HCT116 (cell line): ENCODE measurements around the gene ECE2.

Source experiments
- CEBPB ChIP-seq: IDR thresholded peaks from 2 replicates; pipeline ENCODE4 v1.6.1; 2012; ENCODE audit warnings: low read depth
- ELF1 ChIP-seq: IDR thresholded peaks from 2 replicates; pipeline ENCODE4 v1.6.1; 2012; ENCODE audit warnings: low read depth, borderline replicate concordance
- EZH2 ChIP-seq: fragments of 200-600 bp; sonication (generic); IDR thresholded peaks from 2 replicates; pipeline ENCODE4 v1.6.1; 2017; ENCODE audit warnings: antibody characterized with exemption, mixed run types
- FOSL1 ChIP-seq: IDR thresholded peaks from 2 replicates; pipeline ENCODE4 v1.6.1; 2012; ENCODE audit warnings: low read depth
- JUND ChIP-seq: IDR thresholded peaks from 2 replicates; pipeline ENCODE4 v1.6.1; 2012
- MAX ChIP-seq: IDR thresholded peaks from 2 replicates; pipeline ENCODE4 v1.6.1; 2012
- POLR2A ChIP-seq: IDR thresholded peaks from 2 replicates; pipeline ENCODE4 v1.7.0; 2011; ENCODE audit warnings: borderline replicate concordance; ENCODE audit not compliant: insufficient read depth, insufficient read length; ENCODE audit errors: extremely low read depth
- POLR2AphosphoS5 ChIP-seq: IDR thresholded peaks from 2 replicates; pipeline ENCODE4 v1.6.1; 2011; ENCODE audit warnings: mild to moderate bottlenecking, low read depth, low read length, moderate library complexity
- RAD21 ChIP-seq: IDR thresholded peaks from 2 replicates; pipeline ENCODE4 v1.6.1; 2012; ENCODE audit warnings: low read depth, mild to moderate bottlenecking
- SIN3A ChIP-seq: IDR thresholded peaks from 2 replicates; pipeline ENCODE4 v1.6.1; 2012; ENCODE audit warnings: low read depth
- YY1 ChIP-seq: IDR thresholded peaks from 2 replicates; pipeline ENCODE4 v1.6.1; 2011; ENCODE audit warnings: low read length, low read depth, moderate library complexity, mild to moderate bottlenecking; ENCODE audit not compliant: insufficient replicate concordance; ENCODE audit errors: extremely low read depth
- ZBTB33 ChIP-seq: IDR thresholded peaks from 2 replicates; pipeline ENCODE4 v1.6.1; 2011; ENCODE audit warnings: mild to moderate bottlenecking, low read length, moderate library complexity; ENCODE audit not compliant: insufficient replicate concordance; ENCODE audit errors: extremely low read depth
- TF ChIP-seq, protein P1 (sequence below), 3 experiments: fragments of 200-600 bp in 1 of 3; sonication (generic) in 1 of 3; IDR thresholded peaks in 2 of 3; conservative IDR thresholded peaks in 1 of 3; 2 replicates each; pipeline ENCODE4 v1.5.1; 2012 to 2017; ENCODE audit warnings: low read depth in 2 of 3, low read length in 2 of 3, antibody characterized with exemption in 1 of 3, borderline replicate concordance in 1 of 3, control low read depth in 1 of 3, mild to moderate bottlenecking in 1 of 3, mixed read lengths in 1 of 3, mixed run types in 1 of 3, moderate library complexity in 1 of 3; ENCODE audit not compliant: insufficient read depth in 1 of 3
- TF ChIP-seq, protein P2 (sequence below): IDR thresholded peaks from 2 replicates; pipeline ENCODE4 v1.6.1; 2012; ENCODE audit warnings: low read depth

GRCh38 chr3:184337399-184337714 lies 61.5 kb downstream of the ECE2 start, which contains the start of gene FAM131A:
- TF ChIP-seq, protein P1, sequence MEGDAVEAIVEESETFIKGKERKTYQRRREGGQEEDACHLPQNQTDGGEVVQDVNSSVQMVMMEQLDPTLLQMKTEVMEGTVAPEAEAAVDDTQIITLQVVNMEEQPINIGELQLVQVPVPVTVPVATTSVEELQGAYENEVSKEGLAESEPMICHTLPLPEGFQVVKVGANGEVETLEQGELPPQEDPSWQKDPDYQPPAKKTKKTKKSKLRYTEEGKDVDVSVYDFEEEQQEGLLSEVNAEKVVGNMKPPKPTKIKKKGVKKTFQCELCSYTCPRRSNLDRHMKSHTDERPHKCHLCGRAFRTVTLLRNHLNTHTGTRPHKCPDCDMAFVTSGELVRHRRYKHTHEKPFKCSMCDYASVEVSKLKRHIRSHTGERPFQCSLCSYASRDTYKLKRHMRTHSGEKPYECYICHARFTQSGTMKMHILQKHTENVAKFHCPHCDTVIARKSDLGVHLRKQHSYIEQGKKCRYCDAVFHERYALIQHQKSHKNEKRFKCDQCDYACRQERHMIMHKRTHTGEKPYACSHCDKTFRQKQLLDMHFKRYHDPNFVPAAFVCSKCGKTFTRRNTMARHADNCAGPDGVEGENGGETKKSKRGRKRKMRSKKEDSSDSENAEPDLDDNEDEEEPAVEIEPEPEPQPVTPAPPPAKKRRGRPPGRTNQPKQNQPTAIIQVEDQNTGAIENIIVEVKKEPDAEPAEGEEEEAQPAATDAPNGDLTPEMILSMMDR (IDR thresholded peaks at IDR 0.05 in 2 of 3, conservative IDR thresholded peaks at IDR 0.05 in 1 of 3; ENCODE audit: borderline replicate concordance in 1 of 3, insufficient read depth in 1 of 3, low read depth in 2 of 3, low read length in 2 of 3) = no peak
- TF ChIP-seq EZH2 = no peak
- TF ChIP-seq JUND = no peak
- TF ChIP-seq MAX = no peak
- no peak for TF ChIP-seq POLR2A
- TF ChIP-seq SIN3A = no peak
- TF ChIP-seq POLR2AphosphoS5 = no peak
- TF ChIP-seq ZBTB33 = no peak
- no peak for TF ChIP-seq ELF1
- no peak for TF ChIP-seq CEBPB
- TF ChIP-seq, protein P2, sequence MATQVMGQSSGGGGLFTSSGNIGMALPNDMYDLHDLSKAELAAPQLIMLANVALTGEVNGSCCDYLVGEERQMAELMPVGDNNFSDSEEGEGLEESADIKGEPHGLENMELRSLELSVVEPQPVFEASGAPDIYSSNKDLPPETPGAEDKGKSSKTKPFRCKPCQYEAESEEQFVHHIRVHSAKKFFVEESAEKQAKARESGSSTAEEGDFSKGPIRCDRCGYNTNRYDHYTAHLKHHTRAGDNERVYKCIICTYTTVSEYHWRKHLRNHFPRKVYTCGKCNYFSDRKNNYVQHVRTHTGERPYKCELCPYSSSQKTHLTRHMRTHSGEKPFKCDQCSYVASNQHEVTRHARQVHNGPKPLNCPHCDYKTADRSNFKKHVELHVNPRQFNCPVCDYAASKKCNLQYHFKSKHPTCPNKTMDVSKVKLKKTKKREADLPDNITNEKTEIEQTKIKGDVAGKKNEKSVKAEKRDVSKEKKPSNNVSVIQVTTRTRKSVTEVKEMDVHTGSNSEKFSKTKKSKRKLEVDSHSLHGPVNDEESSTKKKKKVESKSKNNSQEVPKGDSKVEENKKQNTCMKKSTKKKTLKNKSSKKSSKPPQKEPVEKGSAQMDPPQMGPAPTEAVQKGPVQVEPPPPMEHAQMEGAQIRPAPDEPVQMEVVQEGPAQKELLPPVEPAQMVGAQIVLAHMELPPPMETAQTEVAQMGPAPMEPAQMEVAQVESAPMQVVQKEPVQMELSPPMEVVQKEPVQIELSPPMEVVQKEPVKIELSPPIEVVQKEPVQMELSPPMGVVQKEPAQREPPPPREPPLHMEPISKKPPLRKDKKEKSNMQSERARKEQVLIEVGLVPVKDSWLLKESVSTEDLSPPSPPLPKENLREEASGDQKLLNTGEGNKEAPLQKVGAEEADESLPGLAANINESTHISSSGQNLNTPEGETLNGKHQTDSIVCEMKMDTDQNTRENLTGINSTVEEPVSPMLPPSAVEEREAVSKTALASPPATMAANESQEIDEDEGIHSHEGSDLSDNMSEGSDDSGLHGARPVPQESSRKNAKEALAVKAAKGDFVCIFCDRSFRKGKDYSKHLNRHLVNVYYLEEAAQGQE = no peak
- TF ChIP-seq YY1 = no peak
- TF ChIP-seq RAD21 = no peak
- TF ChIP-seq FOSL1 = no peak
